Sigmoid colon (tissue), 7 donors: Measurements from ENCODE around the gene SARS2. TPM values are rescaled to one million over a fixed set of nuclear protein-coding genes. Genes with fewer than 3 reads are reported as not detected.

ENCODE experiments used
- DNase-seq: peaks from one replicate; pipeline ENCODE4 v3.0.0-alpha.2; 2019
- H3K27ac ChIP-seq, 4 donors: fragments of 200-600 bp; sonication (generic); one replicate each; pipeline ENCODE4 v1.5.1; 2016 to 2019; ENCODE audit warnings: mild to moderate bottlenecking in 1 of 4
- H3K27me3 ChIP-seq, 3 donors: fragments of 200-600 bp; sonication (generic); one replicate each; pipeline ENCODE4 v1.5.1; 2019; ENCODE audit warnings: mild to moderate bottlenecking in 1 of 3
- H3K36me3 ChIP-seq, 4 donors: fragments of 200-600 bp; sonication (generic); one replicate each; pipeline ENCODE4 v1.5.1; 2016 to 2019
- H3K4me1 ChIP-seq, 4 donors: fragments of 200-600 bp; sonication (generic); one replicate each; pipeline ENCODE4 v1.5.1; 2017 to 2019
- H3K4me3 ChIP-seq, 4 donors: fragments of 200-600 bp; sonication (generic); one replicate each; pipeline ENCODE4 v1.5.1; 2017 to 2019; ENCODE audit warnings: mild to moderate bottlenecking in 2 of 4, moderate library complexity in 1 of 4
- H3K9me3 ChIP-seq, 4 donors: fragments of 200-600 bp in 3 of 4; sonication (generic) in 3 of 4; one replicate each; pipeline versions ENCODE4 v1.5.1 to v1.6.1; 2013 to 2019
- EP300 ChIP-seq, 4 donors: sonication (generic); formaldehyde crosslinking; IDR thresholded peaks; one replicate each; pipeline ENCODE4 v1.6.1; 2017; ENCODE audit warnings: antibody characterized with exemption in 4 of 4
- POLR2A ChIP-seq, 2 donors: fragments of 450-650 bp; IDR thresholded peaks; one replicate each; pipeline ENCODE4 v1.6.1; 2016; ENCODE audit warnings: antibody characterized with exemption in 2 of 2, mild to moderate bottlenecking in 2 of 2, moderate library complexity in 2 of 2
- POLR2AphosphoS5 ChIP-seq, 4 donors: sonication (generic); formaldehyde crosslinking; IDR thresholded peaks; one replicate each; pipeline ENCODE4 v1.6.1; 2017; ENCODE audit warnings: antibody characterized with exemption in 4 of 4
- WGBS, 2 donors: extraction: QIAGEN DNeasy Blood & Tissue Kit; methylation state at CpG; one replicate each; pipeline ENCODE4 v1.1.7; 2013; 5-methylcytosine and 5-hydroxymethylcytosine counted together
- intact Hi-C: fragments of 100-400 bp; cut with DNase I; formaldehyde crosslinking; loops from one replicate; pipeline ENCODE4 v1.15.1; 2023
- polyA plus RNA-seq, 3 donors: library from polyadenylated mRNA; stranded (reverse); fragments of 200-250 nt; gene quantifications; one replicate each; pipeline ENCODE4 v1.2.3, GENCODE V29; 2013
- total RNA-seq, 4 donors: library from RNA; depleted of rRNA; stranded (reverse); fragments of >200 nt; gene quantifications; one replicate each; pipeline ENCODE4 v1.1.0, GENCODE V29; 2016
- TF ChIP-seq, protein P1 (sequence below), 4 experiments: fragments of 450-650 bp in 3 of 4; fragments of 200-600 bp in 1 of 4; IDR thresholded peaks; one replicate each; pipeline ENCODE4 v1.5.1; 2016 to 2019; ENCODE audit warnings: antibody characterized with exemption in 4 of 4, mild to moderate bottlenecking in 3 of 4, moderate library complexity in 2 of 4
- donor health status: healthy with polysubstance abuse.
- donor health status: Bipolar disorder and iron deficiency.
- donor health status: healthy.

SARS2 gene
- total and polyA plus RNA-seq, 7 donors: 7.4 to 38.9 (median 15.3) TPM

DNA sequence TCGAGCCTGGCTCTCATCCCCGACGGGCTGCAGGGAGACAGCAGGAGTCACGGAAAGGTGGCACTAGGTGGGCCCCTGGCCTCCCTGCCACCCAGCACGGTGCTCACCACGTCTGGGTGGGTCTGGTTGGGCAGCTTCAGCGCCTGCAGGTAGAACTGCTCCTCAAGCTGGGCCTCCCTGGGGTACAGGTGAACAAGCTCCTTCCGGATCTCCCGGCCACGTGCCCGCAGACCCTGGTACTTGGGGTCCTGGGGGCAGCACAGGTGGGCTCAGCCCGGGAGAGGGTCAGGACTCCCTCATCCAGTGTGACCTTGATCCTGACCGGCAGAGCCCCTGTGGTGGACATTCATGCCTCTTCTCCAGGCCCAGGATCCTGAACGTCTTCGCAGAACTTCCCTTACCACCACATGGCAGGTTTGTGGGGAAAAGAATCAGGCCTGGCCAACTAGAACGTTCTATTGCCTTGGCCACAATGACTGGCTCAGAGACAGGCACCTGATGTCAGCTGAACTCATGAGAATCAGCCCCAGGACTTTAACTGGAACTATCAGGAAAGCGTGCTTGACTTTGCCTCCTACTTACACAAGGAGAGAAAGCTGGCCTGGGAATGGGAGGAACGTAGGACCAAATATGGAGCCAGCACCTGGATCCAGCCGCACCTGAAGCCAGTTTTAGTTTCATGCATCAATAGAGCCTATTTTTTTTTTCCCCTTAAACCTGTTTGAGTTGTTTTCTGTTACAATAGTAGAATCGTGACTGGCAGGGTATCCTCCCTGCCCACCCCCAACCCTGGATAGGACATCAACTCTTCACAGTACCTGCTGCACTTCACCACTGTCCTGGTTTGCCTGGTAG, 8.9 kb downstream of the SARS2 start:
- Histone ChIP-seq H3K27ac (no peak overlapping the region), H3K9me3 (no peaks in the 10 kb centered on the region), H3K36me3 (peaks cover 0 to 43% (median 7%) of the 10 kb centered on the region in 4 donors), H3K27me3 (no peaks in the 10 kb centered on the region), H3K4me3 (no peak overlapping the region), H3K4me1 (no peaks in the 10 kb centered on the region)
- TF ChIP-seq EP300 (IDR thresholded peaks at IDR 0.05) (no peak), POLR2AphosphoS5 (IDR thresholded peaks at IDR 0.05) (no peak), POLR2A (IDR thresholded peaks at IDR 0.05) (no peak)
- TF ChIP-seq, protein P1, sequence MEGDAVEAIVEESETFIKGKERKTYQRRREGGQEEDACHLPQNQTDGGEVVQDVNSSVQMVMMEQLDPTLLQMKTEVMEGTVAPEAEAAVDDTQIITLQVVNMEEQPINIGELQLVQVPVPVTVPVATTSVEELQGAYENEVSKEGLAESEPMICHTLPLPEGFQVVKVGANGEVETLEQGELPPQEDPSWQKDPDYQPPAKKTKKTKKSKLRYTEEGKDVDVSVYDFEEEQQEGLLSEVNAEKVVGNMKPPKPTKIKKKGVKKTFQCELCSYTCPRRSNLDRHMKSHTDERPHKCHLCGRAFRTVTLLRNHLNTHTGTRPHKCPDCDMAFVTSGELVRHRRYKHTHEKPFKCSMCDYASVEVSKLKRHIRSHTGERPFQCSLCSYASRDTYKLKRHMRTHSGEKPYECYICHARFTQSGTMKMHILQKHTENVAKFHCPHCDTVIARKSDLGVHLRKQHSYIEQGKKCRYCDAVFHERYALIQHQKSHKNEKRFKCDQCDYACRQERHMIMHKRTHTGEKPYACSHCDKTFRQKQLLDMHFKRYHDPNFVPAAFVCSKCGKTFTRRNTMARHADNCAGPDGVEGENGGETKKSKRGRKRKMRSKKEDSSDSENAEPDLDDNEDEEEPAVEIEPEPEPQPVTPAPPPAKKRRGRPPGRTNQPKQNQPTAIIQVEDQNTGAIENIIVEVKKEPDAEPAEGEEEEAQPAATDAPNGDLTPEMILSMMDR (IDR thresholded peaks at IDR 0.05): no peak
- WGBS, 2 donors: 93 to 96% methylated on average over 20 of the region's 20 CpGs
- DNase-seq: no peak
- intact Hi-C loops: no loop called here

DNA sequence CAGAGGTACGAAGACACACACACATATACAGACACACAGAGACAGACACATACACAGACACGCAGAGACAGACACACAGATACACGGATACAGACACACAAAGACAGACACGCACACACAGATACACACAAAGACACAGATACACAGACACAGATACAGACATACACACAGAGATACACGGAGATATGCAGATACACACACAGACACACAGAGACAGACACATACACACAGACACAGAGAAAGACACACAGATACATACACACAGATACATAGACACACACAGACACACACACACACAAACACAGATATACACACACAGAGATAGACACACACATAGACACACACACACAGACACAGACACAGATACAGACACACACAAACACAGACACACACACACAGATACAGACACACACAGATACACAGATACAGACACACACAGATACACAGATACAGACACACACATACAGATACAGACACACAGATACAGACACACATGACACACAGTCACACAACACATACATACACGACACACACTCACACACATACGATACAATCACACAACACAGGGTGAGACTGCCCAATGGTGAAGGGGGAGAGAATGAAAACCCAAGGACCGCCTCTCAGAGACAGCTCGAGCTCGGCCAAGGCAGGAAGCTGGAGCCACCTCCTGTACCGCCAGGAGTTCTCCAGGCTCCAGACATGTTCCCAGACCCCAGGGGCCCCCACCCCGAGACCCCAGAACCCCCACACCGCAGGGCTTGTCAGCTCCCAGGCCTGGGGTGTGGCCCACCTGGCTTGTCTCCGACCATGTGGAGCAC, 9.8 kb downstream of the SARS2 start:
- no peaks in the 10 kb centered on the region for H3K27me3 ChIP-seq
- 82 to 83% methylated on average over 14 of the region's 14 CpGs for WGBS, 2 donors
- H3K4me1 ChIP-seq: no peaks in the 10 kb centered on the region
- H3K9me3 ChIP-seq: no peaks in the 10 kb centered on the region
- no peak for DNase-seq
- no peak overlapping the region for H3K4me3 ChIP-seq
- H3K36me3 ChIP-seq: peaks cover 0 to 38% (median 7%) of the 10 kb centered on the region in 4 donors
- H3K27ac ChIP-seq: no peak overlapping the region
- TF ChIP-seq EP300 (IDR thresholded peaks at IDR 0.05) (no peak), POLR2A (IDR thresholded peaks at IDR 0.05) (no peak), POLR2AphosphoS5 (IDR thresholded peaks at IDR 0.05) (no peak)
- TF ChIP-seq, protein P1 (IDR thresholded peaks at IDR 0.05): no peak
- intact Hi-C loops: no loop called here

DNA sequence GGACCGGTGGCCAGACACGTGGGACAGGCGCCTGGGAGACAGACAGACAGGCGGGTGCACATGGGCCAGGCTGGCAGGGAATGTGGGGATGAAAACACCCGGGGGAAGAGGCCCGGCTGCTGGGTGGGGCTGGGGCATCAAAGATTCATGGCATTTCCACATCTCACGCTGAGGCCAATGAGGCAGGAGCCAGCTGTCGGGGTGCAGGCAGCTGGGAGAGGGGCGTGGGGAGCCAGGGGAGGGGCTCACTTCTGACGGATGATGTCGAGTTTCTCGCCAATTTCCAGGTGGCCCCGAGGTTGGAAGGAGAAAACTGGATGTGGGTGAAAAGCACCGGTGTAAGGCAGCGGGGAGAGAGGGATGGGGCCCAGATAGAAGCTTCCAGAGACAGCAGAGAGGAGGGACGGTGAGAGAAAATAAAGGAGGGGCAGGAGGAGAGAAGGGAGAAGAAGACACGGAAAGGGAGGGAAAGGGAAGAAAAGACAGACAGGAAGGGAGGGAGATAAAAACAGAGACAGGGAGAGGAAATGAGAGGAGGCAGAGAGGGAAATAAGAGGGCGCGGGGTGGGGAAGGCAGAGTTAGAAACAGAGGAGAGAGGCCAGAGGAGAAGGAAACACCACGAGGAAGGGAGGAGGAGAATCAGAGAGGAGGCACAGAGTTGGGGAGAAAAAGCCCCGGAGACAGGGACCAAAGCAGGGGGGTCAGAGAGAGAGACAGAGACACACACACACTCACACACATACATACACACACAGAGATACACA, 10.5 kb downstream of the SARS2 start:
- peaks cover 0 to 30% (median 5%) of the 10 kb centered on the region in 4 donors for H3K36me3 ChIP-seq
- no peak for DNase-seq
- intact Hi-C loops: no loop called here
- no peaks in the 10 kb centered on the region for H3K27me3 ChIP-seq
- H3K27ac ChIP-seq: no peak overlapping the region
- 72 to 76% methylated on average over 21 of the region's 21 CpGs for WGBS, 2 donors
- H3K9me3 ChIP-seq: no peaks in the 10 kb centered on the region
- H3K4me1 ChIP-seq: no peaks in the 10 kb centered on the region
- H3K4me3 ChIP-seq: no peak overlapping the region
- TF ChIP-seq EP300 (IDR thresholded peaks at IDR 0.05) (no peak), POLR2A (IDR thresholded peaks at IDR 0.05) (no peak), POLR2AphosphoS5 (IDR thresholded peaks at IDR 0.05) (no peak)
- TF ChIP-seq, protein P1 (IDR thresholded peaks at IDR 0.05): no peak

DNA sequence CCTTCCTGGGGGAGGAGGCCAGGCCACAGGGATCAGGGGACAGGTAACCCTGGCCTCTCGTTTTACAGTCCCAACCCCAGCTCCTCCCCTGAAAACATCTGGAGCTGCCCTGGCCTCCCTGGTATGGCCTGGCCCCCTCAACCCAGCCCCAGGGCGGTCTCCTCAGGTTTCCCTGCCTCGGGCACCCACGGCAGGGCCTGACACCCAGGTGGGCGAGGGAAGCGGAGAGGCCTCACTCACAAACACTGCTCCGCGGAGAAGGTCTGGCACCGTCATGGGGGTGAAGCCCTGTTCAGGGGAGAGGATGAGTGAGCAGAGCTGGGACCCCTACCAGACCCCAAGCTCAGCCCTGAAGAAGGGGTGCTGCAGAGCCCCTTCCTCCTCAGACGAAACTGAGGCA, 12.0 kb downstream of the SARS2 start:
- 89 to 94% methylated on average over 10 of the region's 10 CpGs for WGBS, 2 donors

More for the DNA sequence above, 12.0 kb downstream of the SARS2 start:
- H3K27ac ChIP-seq: no peak overlapping the region
- TF ChIP-seq, protein P1 (IDR thresholded peaks at IDR 0.05): no peak
- TF ChIP-seq POLR2AphosphoS5 (IDR thresholded peaks at IDR 0.05): no peak
- no peak for TF ChIP-seq EP300 (IDR thresholded peaks at IDR 0.05)
- no peak for TF ChIP-seq POLR2A (IDR thresholded peaks at IDR 0.05)
- H3K4me3 ChIP-seq: no peak overlapping the region
- H3K9me3 ChIP-seq: no peaks in the 10 kb centered on the region
- H3K36me3 ChIP-seq: peaks cover 0 to 15% (median 0%) of the 10 kb centered on the region in 4 donors
- DNase-seq: no peak
- H3K4me1 ChIP-seq: no peaks in the 10 kb centered on the region
- H3K27me3 ChIP-seq: no peaks in the 10 kb centered on the region
- intact Hi-C loops: no loop called here
